GM21576 (cell line): ENCODE data around the gene GNG12.
"Not testable (repeated sequence)": the region's sequence is repeated elsewhere in the genome, so short reads cannot be mapped to it uniquely, and the experiment has no call there.

Source experiments
- ATAC-seq: cut with Tn5 transposase; IDR thresholded peaks from one replicate; pipeline ENCODE4 v1.9.1; 2021; ENCODE audit warnings: mild to moderate bottlenecking, moderate library complexity; ENCODE audit not compliant: unreplicated experiment

Gene GNG12

GRCh38 chr1:67665307-67665706 is 168.0 kb downstream of the GNG12 start:
- not testable (repeated sequence) for ATAC-seq

GRCh38 chr1:67664048-67664447 is 169.2 kb downstream of the GNG12 start:
- ATAC-seq: no peak

GRCh38 chr1:67662884-67663283 is 170.4 kb downstream of the GNG12 start:
- ATAC-seq: no peak

GRCh38 chr1:67659229-67659628 is 174.0 kb downstream of the GNG12 start:
- ATAC-seq: no peak

- ATAC-seq: not testable (repeated sequence)
These were observed 176.1 kb downstream of the GNG12 start for GRCh38 chr1:67657152-67657551.

- ATAC-seq: no peak
These were observed 177.7 kb downstream of the GNG12 start for GRCh38 chr1:67655581-67655980.

GRCh38 chr1:67653304-67653703 is 180.0 kb downstream of the GNG12 start:
- no peak for ATAC-seq

- ATAC-seq: no peak
These were observed 180.5 kb downstream of the GNG12 start for GRCh38 chr1:67652800-67653199.
